Colon (tissue), 2 donors: ENCODE data around the gene PLCH2.

Experiments
- FAIRE-seq: peaks from 2 replicates; lab custom pipeline; 2012; peaks lifted over from hg19 to GRCh38; lab: Jason Lieb, UNC
- donor health status: control.
- donor health status: control.

Gene PLCH2

GRCh38 chr1:2462819-2463218, 13.3 kb upstream of the PLCH2 start:
- no peak for FAIRE-seq

DNA sequence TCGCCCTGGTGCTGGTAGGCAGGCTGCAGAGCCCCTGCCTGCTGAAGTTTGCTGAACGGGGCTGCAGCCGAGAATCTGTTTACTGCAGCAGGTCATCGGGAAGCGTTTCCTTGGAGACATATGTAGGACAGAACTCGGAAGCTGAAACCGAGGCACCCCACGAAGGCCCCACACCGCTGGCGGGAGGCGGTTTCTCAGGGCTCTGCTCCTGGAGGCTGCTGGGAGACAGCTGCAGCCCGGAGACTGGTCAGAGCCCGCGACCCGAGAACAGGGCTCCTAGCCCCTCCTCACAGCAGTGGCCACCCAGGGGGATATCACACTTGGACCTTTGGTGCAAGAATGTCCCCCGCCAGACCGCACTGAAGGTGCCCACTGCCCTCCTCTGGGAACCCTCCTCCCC, 12.7 kb upstream of the PLCH2 start:
- FAIRE-seq = no peak

- no peak for FAIRE-seq
Observed at GRCh38 chr1:2465371-2466269, 10.5 kb upstream of the PLCH2 start.

GRCh38 chr1:2466270-2466665, 9.8 kb upstream of the PLCH2 start:
- FAIRE-seq = no peak

DNA sequence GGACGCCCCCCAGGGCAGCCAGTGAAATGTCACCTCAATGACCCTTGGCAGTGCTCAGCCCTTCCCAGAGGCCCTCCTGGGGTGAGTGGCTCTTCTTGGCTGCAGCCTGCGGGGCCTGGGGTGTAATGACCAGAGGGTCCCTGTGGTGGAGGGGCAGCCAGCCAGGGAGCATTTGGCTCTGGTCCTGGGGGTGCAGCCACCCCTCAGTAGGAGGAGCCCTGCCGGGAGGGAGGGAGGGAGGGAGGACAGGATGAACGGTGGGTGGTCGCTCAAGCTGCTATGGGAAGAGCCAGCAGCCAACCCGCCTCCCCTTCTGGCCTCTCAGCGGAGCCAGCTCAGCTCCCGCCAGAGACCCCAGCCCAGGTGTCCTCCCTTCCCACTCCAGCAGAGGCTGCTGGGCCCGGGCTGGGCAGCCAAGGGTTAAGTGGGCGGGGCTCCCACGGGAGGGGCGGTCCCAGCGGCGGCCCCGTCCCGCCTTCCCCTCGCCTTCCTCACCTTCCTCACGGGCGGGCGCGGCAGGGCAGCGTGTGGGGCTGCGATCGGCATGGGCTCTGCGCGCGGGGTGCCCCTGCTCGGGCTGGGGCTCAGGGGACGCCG, 9.0 kb upstream of the PLCH2 start:
- no peak for FAIRE-seq

GRCh38 chr1:2468041-2468472, 8.0 kb upstream of the PLCH2 start:
- FAIRE-seq = no peak

DNA sequence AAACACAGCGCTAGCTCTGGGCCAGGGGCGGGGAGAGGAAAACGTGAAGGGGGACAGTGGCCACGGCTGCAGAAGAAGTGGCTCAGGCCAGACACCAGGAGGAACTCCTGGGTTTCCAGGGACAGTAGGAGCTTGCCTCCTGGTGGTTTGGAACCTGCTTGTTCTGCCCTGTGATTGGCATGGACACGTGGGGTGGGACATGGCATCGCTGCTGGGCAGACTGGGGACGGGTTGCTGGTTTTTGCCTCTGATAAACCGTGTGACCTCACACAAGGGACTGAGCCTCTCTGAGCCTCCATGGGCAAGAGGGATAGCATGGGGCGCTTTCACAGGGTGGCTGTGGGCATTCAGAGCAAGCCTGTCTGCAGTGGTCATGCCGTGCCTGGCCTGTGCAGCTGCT, 7.5 kb upstream of the PLCH2 start:
- no peak for FAIRE-seq

DNA sequence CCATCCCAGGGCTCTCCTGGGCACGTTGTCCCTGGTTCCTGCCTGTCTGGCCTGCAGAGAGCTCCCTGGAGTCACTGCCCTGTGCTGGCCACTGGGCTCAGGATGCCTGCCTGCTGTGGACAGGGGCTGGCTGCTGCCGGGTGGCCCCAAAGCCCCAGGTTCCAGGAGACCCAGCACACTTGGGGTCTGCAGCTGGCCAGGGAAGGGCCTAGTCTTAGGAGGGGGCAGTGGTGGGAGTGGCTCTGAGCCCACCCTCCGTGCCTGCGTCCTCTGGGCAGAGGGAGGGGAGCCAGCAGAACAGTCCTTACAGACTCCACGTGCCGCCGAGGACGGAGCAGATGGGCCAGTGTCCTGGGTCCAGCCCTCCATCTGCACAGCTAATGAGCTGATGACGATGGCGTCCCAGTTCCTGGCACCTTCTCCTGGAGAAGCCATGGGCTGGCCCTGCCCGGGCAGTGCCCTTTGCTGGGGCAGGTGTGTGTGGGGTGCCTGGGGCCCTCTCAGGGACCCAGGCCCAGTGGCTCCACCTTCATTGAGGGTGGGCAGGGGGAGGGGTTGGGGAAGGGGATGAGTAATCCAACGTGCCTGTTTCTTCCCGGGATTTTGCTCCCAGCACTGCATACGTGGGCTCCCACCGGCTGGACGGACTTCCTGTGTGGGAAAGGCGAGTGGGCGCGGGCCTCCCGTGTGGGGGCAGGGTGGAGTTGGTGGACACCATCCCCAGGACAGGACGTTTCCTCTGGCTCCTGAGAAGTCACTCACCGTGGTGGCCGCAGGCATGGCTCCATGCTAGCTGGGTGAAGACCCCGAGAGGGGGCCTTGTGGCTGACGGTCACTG, 6.8 kb upstream of the PLCH2 start:
- FAIRE-seq = no peak

- FAIRE-seq = no peak
Observed at GRCh38 chr1:2470290-2471158, 5.6 kb upstream of the PLCH2 start.

DNA sequence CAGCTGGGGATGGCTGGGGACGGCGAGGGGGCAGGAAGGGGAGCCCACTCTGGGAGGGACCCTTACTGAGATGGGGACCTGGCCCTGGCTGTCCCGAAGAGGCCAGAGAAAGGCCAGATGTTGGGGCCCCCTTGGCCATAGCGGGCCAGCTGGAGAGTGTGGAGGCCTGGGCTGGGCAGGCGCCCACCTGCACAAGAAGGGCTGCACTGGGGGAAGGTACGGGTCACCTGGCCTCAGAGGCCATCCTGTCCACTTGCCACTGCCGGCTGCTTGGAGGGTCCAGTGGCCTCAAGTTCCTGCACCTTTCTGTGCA, 5.0 kb upstream of the PLCH2 start:
- no peak for FAIRE-seq

DNA sequence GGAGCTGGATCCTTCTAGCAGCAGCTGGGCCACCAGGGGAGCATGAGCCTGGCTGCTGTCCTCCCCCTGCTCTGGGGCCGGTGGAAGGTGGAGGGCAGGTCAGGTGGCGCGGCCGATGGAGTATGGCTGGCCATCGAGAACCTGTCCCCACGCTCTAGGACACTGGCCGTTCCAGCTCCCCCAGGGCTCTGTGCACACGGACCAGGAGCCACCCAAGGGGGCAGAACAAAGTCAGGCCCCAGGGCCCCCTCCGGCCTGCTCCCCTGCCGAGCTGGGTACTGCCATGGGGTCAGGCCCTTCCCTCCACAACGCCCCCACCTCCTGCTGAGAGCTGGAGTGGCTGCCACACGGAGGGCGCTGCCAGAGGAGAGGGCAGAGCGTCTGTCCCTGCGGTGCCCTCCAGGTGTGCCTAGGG, 4.5 kb upstream of the PLCH2 start:
- no peak for FAIRE-seq

DNA sequence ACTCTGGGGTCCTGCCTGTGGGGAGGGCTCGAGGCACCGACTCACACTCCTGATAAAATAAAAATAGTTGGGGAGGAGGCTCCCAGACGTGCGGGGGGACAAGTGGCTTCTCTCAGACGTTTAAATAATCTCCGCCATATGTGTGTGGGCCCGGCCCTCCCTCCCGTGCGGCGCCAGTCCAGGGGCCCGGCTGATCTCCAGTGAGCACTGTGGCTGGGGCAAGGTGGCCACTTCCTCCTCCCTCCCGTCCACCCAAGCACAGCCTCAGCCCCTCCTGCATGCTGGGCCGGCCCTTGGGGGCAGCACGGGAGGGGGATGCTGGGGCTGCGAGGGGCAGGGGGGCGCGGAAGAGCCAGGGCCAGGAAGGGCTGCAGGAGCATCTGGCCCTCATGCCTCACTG, 4.0 kb upstream of the PLCH2 start:
- FAIRE-seq = no peak

DNA sequence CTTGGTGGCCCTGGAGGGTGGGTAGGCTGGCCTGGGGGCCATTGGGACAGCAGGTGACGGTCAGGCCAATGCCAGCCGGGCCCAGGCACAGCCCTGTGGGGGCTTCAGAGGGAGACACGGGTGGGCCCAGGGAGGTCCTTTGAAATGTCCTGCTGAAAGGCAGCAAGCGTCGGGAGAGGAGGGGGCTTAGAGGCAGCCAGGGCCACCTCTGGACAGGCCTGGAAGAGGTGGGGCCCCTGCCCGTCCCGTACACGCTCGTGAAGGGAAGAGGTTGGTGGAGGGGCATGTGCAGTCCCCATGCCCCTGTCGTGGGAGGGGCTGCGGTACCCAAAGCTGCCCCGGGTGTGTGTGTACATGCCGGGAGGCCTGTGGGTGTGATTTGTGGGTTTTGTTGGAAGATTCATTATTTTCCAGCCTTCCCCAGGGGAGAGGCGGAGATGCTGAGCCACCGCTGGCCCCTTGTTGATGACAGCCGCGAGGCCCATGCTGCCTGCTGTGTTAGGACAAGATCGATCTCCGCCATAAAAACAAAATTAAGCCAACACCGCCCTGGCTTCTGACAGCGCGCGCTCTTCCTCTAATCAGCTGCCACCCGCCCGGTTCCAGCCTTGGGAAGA, 3.4 kb upstream of the PLCH2 start:
- FAIRE-seq = no peak

DNA sequence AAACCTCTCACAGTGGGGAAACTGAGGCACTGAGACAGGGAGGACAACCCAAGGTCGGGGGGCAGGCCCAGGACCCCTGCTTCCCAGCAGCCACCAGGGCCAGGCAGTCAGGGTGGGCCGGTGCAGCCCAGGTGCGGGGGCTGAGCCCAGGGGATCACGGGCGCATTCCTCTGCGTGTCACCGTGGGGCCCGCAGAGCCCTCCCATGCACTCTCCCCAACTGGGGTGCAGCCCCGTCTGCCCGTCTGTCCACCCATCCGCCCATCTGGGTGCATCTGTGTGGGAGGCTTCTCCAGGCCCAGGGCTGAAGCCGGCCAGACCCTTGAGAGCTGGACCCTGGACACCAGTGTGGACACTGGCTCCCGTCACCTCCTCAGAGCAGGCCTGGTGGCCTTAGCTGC, 2.9 kb upstream of the PLCH2 start:
- no peak for FAIRE-seq

- no peak for FAIRE-seq
Observed at GRCh38 chr1:2474104-2474844, 1.8 kb upstream of the PLCH2 start.

DNA sequence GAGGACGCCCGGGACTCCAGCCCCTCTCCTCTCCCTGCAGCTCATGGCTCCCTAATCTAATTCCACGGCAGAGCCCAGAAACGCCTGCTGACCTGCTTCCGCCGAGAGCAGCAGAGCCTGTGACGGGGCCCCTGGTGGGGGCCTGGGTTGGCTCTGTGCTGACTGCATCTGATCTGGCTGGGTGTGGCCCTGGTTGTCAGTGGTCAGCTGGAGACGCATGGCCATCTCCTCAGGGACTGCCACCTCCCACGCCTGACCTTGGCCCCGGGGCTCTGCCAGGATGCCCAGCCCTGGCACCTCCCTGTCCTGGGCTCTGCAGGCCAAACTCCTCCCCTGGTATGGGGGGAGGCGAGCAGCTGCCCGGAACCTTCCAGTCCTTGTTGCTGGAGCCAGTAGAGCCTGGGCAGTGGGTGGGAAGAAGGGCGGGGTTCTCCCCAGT, 1.1 kb upstream of the PLCH2 start:
- FAIRE-seq = no peak

DNA sequence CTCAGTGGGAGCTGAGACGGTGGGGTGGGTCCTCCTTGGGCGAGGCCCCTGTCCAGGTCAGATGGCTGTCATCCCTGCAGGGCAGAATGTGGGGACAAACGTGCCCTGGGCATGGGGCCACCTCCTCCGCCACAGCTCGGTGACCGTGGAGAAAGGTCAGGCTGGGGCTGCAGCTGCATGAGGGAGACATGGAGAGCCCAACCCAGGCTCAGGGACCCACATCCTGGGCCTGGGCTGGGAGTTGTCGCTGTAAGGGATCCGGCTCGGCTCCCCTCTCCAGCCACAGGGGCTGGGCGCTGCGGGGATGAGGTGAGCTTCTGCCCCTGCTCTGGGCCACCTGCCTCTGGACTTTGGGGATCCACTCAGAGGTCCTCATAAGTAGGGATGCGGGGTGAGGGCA, 518 bp upstream of the PLCH2 start:
- no peak for FAIRE-seq

DNA sequence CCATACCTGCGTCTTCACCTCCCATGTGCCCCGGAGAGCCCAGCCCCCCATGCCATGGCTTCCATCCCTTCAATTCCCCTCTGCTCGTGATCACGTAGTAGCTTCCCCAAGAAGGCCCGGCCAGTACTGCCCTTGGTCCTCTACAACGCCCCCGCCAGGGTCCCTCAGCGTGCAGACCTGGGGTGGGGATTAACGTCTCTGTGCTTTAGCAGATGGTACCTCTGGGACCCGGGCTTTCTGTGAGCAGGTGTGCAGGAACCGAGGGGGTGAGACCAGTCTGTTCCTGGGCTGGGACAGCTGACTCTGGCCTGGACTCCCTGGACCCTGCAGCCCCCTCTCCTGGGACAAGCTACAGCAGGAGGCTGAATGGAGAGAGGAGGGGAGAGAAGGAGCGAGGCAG, 1.2 kb downstream of the PLCH2 start:
- no peak for FAIRE-seq

DNA sequence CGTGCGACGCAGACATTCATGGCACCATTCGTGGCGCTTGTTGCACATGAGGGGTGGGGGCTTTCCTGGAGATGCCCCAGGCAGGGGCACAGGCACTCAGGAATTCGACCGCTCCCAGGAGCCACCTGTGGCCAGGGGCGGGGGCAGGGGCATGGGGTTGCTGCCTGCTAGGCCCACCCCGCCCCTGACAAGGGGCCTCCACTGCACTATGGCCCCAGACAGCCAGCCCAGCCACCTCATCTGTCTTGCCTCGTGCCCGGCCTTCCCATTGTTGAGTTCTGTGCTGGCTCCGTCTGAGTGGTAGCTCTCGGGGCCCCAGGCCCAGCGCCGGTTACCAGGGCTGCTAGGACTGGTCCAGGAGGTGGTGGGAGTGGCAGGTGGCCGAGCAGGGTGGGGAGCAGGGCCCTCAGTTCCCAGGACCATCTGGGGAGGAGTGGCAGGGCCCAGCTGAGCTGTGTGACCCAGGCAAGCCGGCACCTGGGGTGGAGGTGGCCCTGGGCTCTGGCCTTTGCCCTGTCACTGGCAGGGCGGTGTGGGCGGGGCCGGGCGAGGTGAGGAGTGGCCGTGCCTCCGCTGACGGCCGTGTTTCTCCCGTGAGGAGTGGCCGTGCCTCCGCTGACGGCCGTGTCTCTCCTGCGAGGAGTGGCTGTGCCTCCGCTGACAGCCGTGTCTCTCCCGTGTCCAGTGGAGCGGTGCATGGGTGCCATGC, 1.9 kb downstream of the PLCH2 start:
- no peak for FAIRE-seq

- FAIRE-seq = no peak
Observed at GRCh38 chr1:2479186-2479585, 3.1 kb downstream of the PLCH2 start.
